NCI-H774 (cell line): Measurements from ENCODE around the gene ENKD1.
A peak's percentile ranks its signal among the peaks of the same experiment; 100 is the strongest.

Source experiments
- DNase-seq: peaks from one replicate; lab custom pipeline; 2025; lab: John Stamatoyannopoulos, UW

ENKD1 gene

DNA sequence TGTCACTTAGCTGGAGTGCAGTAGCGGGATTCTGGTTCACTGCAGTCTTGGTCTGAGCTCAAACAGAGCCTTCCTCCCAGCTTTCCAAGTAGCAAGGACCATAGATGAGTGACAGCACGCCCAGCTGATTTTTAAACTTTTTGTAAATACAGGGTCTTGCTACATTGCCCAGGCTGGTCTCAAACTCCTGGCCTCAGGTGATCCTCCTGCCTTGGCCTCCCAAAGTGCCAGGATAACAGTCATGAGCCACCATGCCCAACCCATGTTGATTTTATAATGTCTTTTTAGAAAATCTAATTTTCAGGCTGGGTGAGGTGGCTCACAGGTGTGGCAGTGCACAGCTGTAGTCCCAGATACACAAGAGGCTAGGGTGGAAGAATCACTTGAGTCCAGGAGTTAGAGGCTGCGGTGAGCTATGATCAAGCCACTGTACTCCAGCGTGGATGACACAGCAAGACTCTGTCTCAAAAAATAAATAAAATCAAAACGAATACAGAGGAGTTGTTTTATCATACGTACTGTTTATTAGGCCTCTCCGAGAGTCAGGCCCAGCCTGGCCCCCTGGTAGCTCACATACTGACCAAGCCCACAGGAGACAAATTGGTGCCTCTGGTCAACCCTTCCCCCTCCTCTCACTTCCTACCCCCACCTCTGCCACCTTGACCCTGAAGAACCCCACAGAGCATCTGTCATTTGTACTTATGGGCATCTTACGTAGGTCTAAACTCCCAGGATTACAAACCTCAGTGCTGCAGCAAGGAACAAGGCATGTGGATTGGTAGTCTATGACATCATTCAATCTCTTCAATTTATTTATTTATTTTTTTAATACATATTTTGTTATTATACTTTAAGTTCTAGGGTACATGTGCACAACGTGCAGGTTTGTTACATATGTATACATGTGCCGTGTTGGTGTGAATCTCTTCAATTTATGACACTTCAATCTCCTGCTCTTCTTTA lies 13.7 kb upstream of the ENKD1 start:
- DNase-seq = no peak

DNA sequence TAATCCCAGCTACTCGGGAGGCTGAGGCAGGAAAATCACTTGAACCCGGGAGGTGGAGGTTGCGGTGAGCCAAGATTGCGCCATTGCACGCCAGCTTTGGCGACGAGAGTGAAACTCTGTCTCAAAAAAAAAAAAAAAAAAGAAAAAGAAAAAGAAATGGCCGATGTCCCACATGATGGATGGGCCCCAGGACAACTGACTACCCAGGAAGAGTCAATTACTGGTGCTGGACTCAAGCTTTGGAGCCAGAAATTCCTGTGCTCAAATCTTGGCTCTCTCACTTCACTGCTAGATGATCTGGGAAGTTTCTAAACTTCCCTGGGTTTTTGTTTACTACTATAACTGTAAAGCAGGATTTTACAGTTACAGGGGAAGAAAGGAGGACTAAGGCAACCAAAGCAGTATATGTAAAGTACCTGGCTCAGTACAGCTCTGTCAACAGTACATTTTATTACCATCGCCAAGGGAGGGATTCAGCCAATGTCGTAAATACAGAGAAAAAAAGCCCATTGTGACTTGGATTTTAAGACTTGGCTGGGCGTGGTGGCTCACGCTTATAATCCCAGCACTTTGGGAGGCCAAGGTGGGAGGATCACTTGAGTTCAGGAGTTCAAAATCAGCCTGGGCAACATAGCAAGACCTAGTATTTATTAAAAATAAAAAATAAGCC lies 11.9 kb upstream of the ENKD1 start:
- no peak for DNase-seq

DNA sequence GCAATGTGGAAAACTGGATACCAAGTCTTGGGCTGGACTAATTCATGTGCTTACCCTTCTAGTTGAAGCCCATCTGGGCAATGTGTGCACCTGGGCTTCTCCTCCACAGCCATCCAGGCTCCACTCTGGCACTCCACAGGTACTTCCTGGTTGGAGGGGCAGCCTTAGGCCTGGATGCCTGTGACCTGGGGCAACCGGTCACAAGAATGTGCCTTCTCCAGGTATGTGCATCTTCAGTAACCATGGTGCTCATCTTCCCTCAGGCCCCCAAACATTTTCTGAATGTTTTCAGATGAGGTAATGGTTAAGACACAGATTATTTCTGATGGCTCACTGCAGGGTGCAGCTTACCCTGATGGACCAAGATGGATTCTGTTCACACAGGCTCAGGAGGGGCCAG lies 11.2 kb upstream of the ENKD1 start:
- DNase-seq = no peak

DNA sequence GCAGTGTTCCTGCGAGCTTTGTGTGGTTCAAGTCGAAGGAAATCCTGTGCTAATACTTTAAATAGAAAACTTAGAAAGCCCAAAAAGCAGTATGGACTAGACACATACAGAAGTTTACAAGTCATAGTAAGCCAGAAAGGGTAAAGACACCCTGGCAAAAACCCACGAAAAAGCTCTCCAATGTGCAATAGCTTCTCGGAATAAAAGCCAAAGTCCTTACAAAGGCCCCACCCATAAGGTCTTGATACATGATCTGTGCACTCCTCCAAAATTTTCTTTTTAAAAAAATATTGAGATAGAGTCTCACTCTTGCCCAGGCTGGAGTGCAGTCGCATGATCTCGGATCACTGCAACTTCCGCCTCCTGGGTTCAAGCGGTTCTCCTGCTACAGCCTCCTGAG lies 10.4 kb upstream of the ENKD1 start:
- no peak for DNase-seq

DNA sequence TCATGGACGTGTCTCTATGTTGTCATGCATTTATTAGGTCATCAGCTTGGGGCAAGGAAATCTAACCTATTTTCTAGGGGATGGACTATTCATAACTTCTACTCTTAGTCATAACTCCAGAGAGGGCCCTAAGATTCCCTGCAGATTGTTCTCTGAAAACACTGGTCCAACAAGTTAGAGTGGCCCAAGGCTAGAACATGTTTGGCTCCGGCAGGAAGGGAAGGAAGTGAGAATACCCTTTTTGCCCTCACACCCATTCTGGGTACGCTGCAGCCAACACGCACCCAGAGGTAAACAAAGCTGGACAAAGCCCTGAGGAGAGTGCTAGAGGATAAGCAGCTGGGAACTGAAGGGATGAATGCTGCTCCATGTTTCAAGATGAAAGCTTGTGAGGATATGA lies 10.0 kb upstream of the ENKD1 start:
- DNase-seq = no peak

DNA sequence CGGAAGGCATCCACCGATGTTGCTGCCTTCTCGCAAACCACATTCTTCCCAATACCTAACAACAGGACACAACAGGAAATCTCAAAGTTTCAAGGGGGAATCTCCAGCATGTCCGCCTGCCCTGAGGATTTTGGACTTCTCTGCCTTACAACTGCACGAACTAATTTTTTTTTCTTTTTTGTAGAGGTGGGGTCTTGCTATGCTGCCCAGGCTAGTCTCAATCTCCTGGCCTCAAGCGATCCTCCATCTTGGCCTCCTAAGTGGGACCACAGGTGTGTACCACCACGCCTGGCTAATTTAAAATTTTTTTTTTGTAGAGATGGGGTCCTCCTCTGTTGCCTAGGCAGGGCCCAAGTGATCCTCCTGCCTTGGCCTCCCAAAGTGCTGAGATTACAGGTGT lies 9.4 kb upstream of the ENKD1 start:
- no peak for DNase-seq

DNA sequence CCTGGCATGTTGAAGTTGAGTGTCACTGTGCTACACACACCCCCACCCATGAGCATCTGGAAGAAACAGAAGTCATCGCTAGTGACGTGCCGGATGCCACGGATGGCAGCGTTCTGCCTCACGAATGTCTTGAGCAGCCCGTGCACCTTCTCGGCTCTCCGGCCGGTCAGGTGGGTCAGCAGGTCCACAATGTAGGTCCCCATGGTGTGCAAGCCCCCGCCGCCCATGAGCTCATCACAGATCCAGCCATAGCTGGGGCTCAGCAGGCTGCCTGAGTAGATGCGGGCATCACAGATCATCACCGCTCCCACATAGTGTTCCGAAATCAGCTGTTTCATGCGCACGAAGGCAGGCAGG lies 9.0 kb upstream of the ENKD1 start:
- no peak for DNase-seq

DNA sequence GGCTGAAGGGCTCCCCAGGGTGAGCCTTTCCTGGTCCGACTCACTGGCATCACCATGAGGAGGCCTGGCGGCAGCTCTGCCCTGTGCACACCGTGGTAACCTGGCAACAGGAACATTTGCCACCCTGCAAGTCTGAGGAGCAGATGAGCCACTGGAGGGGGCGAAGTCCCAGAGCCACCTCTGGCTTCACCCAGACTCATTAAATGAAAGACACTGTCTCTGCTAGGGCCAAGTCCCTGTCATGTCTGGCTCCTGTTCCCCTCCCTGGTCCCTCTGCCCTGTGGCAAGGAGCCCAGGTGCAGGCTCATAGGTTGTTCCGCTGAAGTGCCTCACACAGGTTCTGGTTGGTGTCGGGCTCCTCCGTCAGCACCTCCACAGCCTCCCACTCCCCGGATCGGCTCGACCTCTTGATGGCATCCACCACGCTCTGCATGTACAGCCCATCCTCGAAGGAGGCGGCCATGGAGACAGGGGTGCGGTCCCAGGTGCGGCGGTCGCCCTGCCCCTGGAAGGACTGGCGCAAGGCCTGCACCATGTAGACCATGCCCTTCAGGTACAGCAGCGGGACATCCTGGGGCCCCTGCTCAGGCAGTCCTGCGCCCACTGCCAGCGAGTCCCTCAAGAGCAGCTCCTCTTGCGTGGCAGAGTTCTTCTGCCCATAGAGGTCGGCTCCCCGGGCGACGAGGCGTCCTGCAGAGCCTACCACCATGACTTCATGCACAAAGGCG lies 8.5 kb upstream of the ENKD1 start:
- DNase-seq = no peak

DNA sequence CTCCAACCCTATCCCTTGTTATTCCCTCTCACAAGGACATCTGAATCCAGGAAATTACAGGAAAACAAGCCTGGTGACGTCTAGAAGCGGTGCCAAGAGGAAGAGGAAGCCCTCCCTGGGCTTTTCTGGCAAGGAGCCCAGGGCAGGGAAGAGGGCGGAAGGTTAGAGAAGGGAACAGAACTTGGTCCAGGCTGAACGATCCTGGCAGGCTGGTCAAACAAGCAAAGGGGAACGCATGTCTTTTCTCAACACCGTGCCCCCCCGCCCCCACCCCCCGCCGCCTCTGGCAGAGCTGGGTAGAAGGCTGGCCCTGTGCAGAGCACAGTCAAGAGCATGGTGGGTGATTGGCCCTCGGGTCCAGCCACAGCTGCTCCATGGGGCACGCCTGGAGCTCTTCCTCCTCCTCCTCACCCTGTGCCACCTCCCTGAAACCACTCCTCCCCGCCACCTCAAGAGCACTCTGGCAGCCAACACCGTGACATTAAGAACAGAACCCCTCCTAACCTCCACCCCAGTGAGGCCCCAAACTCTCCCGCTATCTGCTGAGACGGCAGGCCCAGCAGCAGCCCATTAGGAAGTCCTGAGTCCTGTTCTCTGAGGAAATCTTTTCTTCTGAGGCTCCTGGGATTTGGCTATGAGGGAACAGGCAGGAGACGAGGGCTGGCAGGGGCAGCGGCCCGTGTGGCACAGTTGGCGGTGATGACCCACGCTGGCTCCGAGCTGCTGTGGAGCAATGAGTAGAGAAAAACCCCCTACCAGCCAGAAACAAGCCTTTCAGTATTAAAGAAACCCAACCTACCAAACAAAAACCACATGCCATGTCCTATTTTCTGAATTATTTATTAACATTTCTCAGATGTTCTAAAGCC lies 7.4 kb upstream of the ENKD1 start:
- DNase-seq = no peak

DNA sequence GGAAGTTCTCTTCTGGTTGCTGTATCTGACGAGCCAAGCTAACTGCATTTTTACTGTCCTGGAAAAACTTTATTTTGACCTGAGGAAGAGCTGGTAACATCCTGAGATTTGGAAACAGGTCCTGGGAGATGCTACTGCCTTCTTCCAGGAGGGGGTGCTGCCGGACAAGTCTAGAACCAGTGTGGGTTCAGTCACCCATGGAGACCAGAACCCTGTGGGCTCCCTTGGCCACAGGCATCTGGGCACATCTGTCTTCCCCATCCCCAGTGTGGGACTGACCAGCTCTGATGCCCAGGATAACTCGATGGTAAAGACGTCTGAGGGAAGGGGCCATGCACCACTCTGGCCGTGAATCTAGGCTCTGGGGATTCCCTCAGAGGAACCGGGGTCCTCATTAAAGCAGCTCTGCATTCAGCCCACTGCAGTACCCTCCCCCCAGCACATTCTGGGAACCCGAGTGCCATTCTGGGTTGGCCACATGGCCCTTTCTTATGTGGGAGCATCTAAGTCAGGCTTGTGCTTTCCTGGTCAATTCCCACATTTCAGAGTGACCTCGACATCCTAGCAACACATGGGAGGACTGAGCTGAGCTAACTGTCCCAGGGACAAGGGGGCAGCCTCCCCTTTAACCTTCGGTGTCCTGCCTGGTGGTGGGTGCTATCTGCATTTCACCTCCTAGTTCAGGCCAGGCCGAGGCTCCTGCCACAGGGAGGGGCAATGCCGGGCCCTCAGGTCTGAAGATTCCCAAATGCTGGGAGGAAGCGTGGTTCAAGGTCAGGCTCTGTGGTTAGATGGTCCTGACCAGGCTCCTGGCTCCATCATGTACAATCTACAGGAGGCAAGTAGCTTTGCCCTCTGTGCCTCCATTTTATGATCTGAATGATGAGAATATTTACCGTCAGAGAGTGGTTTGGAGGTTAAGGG lies 6.5 kb upstream of the ENKD1 start:
- peak; percentile 2 for DNase-seq

DNA sequence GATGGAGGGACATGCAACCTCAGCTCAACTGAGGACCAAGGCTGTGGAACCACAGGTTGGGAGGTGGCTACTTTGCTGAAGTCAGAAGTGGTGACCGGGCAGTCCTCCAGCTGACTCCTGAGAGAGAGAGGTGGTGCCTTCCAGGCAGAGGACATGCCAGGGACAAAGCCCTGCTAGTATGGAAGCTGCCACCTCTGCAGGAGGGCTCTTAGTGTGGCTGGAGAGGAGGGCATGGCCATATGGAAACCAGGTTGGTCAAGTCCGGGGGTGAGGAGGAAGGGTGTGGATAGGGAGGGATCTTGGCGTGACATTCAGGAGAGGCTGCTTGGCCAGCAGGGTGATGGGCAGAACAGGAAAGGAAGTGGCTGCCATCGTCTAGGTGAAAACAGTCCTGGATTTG lies 5.8 kb upstream of the ENKD1 start:
- DNase-seq = no peak

DNA sequence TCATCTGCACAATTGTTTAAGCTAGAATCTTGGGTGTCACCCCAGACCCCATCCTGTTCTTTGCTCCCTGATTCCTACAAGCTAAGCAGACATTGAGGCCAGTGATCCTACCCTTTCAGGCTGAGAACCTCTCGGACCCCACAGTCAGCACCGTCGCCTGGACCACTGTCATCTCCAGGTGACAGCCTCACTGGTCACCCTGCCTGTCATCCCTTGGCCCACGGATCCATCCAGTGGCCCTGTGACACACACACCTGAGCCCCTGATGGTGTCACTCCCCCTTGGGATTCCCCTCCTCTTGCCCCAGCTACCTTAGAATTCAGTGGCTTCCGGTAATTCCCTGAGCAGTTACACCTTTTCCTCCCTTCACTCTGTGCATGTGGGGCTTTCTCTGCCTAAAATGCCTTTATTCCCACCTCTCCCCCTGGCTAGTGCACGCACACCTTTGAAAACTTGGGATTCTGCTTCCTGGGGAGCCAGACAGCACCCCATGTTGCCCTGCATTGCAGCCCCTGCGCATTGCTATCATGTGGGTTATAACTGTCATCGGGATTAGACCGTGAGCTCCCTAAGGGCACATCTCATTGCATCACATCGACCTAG lies 3.0 kb upstream of the ENKD1 start:
- no peak for DNase-seq

DNA sequence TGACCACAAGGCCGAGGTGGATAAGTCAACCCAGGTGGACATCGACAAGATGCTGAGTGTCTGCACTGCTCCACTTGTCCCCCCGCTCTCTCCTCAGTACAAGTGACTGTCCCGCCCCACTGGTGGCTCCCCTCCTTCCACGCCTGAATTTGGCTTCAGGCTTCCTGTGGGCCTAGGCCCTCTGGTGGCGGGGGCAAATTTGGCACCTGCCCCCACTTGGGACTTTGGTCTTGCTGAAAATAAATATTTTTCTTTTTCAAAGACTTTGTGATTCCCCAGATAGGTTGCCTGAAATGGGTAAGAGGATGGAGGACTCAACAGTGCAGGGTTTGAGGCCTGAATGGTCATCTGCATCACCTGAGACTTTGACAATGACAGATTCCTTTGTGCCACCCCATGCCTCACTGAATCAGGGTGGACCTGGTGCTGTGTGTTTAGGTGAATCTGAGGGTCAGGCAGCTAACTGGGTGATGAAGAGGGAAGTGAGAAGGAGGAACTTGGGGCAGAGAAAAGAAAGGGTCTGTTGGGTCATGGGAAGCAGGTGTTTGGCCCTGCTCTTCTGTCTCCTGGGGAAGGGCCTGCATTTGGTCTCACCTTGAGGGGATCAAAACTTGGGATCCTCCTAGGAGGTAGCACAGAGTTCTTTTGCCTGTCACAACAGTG lies 2.1 kb upstream of the ENKD1 start:
- DNase-seq = no peak

DNA sequence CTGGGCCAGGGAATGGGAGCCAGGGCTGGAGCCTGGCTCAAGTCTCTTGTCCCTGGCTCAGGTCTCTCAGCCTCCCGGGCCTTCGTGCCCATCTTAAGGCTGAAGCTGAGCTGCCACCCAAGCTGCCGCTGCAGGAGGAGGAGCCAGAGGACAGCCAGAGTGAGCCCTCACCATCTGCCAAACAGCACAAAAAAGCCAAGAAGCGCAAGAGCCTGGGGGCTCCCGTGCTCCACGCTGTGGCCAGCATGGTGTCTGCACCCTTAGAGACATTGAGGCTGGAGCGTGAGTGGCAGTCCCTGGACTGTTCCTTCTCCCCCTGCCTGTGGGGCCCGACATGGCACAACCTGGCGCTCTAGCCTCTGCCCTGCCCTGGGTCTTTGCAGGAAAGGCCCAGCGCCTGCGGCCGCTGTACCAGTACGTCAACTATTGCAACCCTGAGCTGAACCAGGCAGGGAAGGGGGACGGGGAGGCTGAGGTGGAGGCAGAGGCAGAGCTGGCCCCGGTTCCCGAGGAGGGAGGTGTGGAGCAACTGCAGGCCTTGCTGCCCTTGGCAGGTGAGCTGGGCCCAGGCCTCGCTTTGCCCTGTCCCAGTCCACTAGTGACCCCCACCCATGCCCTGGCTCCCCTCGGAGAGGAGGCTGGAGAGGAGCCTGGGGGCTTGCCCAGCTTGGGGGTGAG lies 1.4 kb upstream of the ENKD1 start:
- DNase-seq = no peak

DNA sequence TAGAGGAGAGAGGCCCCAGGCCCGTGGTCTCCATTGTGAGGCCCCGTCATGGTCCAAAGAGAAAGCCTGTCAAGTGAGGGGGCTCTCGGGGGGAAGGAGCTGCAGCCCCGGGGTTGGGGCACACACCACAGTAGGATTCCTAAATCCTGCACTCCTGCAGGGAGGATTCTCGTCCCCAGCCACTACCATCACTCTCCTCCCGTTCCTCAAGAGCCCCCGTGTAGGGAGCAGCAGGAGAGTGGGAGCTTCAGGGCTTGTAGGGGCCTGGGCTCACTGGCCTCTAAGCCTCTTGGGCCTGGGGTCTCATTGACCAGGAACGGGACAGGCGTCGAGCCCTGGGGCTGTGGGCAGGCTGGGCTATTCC lies 885 bp upstream of the ENKD1 start:
- DNase-seq = no peak

DNA sequence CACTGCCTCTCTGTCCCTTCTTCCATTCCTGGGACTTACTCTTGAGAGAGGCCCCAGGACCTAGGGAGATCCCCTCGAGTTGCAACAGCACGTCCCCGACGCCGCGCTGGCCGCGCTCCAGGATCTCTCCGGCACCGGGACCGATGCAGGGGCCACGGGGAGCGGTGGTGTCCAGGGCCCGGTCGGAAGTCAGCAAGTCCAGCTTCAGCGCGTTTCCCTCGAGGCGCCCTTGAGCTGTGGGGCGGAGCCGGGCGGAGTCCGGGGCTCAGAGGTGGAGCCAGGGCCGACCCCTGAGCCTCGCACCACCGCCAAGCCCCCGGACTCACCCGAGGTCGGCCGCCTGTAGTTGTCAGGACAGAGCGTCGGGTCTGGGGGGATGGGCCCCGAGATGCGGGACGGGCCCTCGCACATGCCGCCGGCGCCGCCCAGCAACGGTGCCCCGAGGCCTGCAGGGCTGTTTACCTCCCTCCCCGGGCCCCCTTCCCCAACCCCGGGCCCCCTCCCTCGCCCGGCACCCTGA lies 458 bp downstream of the ENKD1 start:
- no peak for DNase-seq

DNA sequence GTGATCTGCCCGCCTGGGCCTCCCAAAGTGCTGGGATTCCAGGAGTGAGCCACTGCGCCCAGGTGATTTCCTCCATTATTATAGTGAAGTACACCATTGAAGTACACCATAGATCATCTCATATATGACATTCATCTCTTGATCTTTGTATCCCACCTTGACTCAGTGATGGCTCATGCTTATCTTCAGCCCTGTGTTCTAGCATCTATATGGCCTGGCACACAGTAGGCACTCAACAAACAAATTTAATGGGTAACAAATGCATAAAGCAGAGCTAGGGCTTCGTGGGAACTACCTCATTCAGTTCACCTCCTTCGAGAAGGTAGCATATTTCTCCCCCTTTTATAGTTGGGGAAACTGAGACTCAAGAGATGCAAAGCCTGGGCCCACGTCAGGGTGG lies 952 bp downstream of the ENKD1 start:
- no peak for DNase-seq

DNA sequence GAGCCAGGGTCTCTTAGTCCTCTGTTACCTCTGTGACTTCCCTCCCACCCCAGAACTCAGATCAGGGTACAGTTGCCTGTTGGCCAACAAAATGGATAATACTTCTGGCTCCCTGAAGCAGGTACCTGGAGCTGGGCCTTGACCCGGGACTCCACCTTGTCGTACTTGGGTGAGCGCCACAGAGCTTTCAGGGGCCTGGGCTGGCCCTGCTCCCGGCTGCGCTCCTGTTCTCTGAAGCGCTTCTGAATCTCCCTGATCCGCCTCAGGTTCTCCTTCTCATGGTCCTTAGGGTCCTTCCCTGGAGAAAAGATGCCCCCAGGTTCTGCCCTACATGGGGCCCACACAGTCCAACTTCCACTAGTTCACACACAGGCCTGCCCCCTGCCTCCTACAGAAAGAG lies 1.7 kb downstream of the ENKD1 start:
- DNase-seq = no peak

DNA sequence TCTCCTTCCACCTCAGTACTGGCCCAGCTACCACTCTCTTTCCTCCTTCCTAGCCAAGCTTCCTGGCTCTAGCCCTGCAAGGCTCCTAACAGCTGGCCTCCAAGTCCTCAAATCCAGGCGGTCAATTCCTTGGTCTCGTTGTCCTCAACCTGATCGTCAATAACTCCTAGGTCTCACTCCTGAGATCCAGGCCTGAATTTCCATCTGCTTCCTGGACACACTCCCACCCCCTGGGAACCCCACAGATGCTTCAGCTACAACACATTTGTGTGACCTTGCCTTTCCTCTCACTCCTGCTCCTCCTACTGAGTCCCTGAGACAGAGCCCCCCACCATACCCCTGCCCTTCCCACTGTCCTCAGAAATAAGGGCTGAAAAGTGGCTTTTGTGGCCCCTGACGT lies 2.3 kb downstream of the ENKD1 start:
- no peak for DNase-seq
